Measurements from ENCODE around the gene TOM1L2.

TOM1L2 gene

GRCh38 chr17:17893801-17894644, 78.2 kb downstream of the TOM1L2 start:
- DNase-seq: no peak

- no peak for DNase-seq
Measured at GRCh38 chr17:17892731-17893130, 79.5 kb downstream of the TOM1L2 start.

- DNase-seq: no peak
Measured at GRCh38 chr17:17892009-17892408, 80.2 kb downstream of the TOM1L2 start.

- DNase-seq: peak; percentile 46
Measured at GRCh38 chr17:17890773-17891759, 81.1 kb downstream of the TOM1L2 start.

- DNase-seq: no peak
Measured at GRCh38 chr17:17889922-17890321, 82.3 kb downstream of the TOM1L2 start.

- no peak for DNase-seq
Measured at GRCh38 chr17:17888821-17889220, 83.4 kb downstream of the TOM1L2 start.

GRCh38 chr17:17888371-17888770, 83.8 kb downstream of the TOM1L2 start:
- DNase-seq: no peak

GRCh38 chr17:17887752-17888304, 84.4 kb downstream of the TOM1L2 start:
- DNase-seq: no peak

GRCh38 chr17:17886726-17887125, 85.5 kb downstream of the TOM1L2 start:
- no peak for DNase-seq

GRCh38 chr17:17886226-17886625, 86.0 kb downstream of the TOM1L2 start:
- no peak for DNase-seq

GRCh38 chr17:17884391-17885357, 87.5 kb downstream of the TOM1L2 start:
- DNase-seq: no peak

GRCh38 chr17:17883801-17884200, 88.4 kb downstream of the TOM1L2 start:
- no peak for DNase-seq

- DNase-seq: no peak
Measured at GRCh38 chr17:17882082-17882581, 90.1 kb downstream of the TOM1L2 start.

GRCh38 chr17:17880577-17881196, 91.5 kb downstream of the TOM1L2 start:
- no peak for DNase-seq

GRCh38 chr17:17877529-17878358, 94.5 kb downstream of the TOM1L2 start:
- no peak for DNase-seq

GRCh38 chr17:17876959-17877528, 95.2 kb downstream of the TOM1L2 start:
- no peak for DNase-seq

GRCh38 chr17:17874478-17874877, 97.7 kb downstream of the TOM1L2 start:
- DNase-seq: no peak

- no peak for DNase-seq
Measured at GRCh38 chr17:17873450-17873991, 98.7 kb downstream of the TOM1L2 start.

- no peak for DNase-seq
Measured at GRCh38 chr17:17872547-17873345, 99.5 kb downstream of the TOM1L2 start.

Data from activated naive CD4-positive, alpha-beta T cell treated with anti-CD3 and anti-CD28 coated beads, Interleukin-2, amount 50 U/mL, for 16 hours (primary cell).